PFSK-1 (cell line): ENCODE measurements around the gene FBXL19.

Experiments used
- POLR2AphosphoS5 ChIP-seq: IDR thresholded peaks from 2 replicates; pipeline ENCODE4 v1.6.1; 2012; ENCODE audit warnings: low read depth, mild to moderate bottlenecking, control low read depth, low read length, moderate library complexity
- REST ChIP-seq, 2 experiments: IDR thresholded peaks; 2 replicates each; pipeline versions ENCODE4 v1.6.1 to v1.8.0; 2011 to 2012; ENCODE audit warnings: low read depth in 2 of 2, low read length in 2 of 2, control low read depth in 1 of 2, inconsistent platforms in 1 of 2, mild to moderate bottlenecking in 1 of 2, moderate library complexity in 1 of 2; ENCODE audit not compliant: insufficient read depth in 1 of 2
- TAF1 ChIP-seq: IDR thresholded peaks from 2 replicates; pipeline ENCODE4 v1.6.1; 2012; ENCODE audit warnings: low read length, control low read depth, borderline replicate concordance; ENCODE audit not compliant: insufficient read depth

GRCh38 chr16:30895627-30896260, 27.6 kb upstream of the FBXL19 start:
- TF ChIP-seq TAF1, result no peak
- TF ChIP-seq POLR2AphosphoS5, result no peak
- TF ChIP-seq REST (IDR thresholded peaks at IDR 0.05; ENCODE audit: insufficient read depth in 1 of 2, low read depth in 2 of 2, low read length in 2 of 2), result no peak
